OCI-LY7 (cell line): ENCODE measurements around the gene EYS. TPM values are rescaled to one million over a fixed set of nuclear protein-coding genes. Genes with fewer than 3 reads are reported as not detected.

Experiments
- BruUV-seq: library from RNA; stranded (reverse); fragments of 400-500 nt; replicated peaks from 2 replicates; lab custom pipeline; 2021; lab: Mats Ljungman, UMichigan
- CTCF ChIA-PET: fragments of 300-600 bp; sonication (Branson Sonifier 250); formaldehyde crosslinking; loops from one replicate; lab custom pipeline; 2022; ENCODE audit warnings: antibody characterized with exemption; ENCODE audit not compliant: unreplicated experiment; lab: Charles Lee
- POLR2A ChIA-PET: fragments of 300-600 bp; sonication (Branson Sonifier 250); formaldehyde crosslinking; loops from one replicate; lab custom pipeline; 2022; ENCODE audit warnings: antibody characterized with exemption; lab: Charles Lee
- DNase-seq: peaks from one replicate; pipeline ENCODE4 v3.0.0-alpha.2; 2015; ENCODE audit warnings: low spot score
- H2AFZ ChIP-seq: fragments of 200-600 bp; sonication (generic), shearing (Covaris generic); 2 replicates; pipeline ENCODE4 v1.6.1; 2014; ENCODE audit warnings: mild to moderate bottlenecking, antibody characterized with exemption, low read length, moderate library complexity
- H3K27ac ChIP-seq: fragments of 200-600 bp; sonication (generic); 2 replicates; pipeline ENCODE4 v1.5.1; 2014; ENCODE audit warnings: mixed run types, low read depth, mild to moderate bottlenecking, moderate library complexity, low read length, inconsistent platforms; ENCODE audit not compliant: poor library complexity, severe bottlenecking
- H3K36me3 ChIP-seq: fragments of 200-600 bp; sonication (generic); 2 replicates; pipeline ENCODE4 v1.6.1; 2014; ENCODE audit warnings: mild to moderate bottlenecking, antibody characterized with exemption, low read length, moderate library complexity, mixed read lengths; ENCODE audit not compliant: insufficient read depth
- H3K4me1 ChIP-seq: fragments of 200-600 bp; sonication (generic); 2 replicates; pipeline ENCODE4 v1.5.1; 2014; ENCODE audit warnings: mild to moderate bottlenecking, low read length; ENCODE audit not compliant: insufficient read depth, poor library complexity, severe bottlenecking
- H3K4me2 ChIP-seq: fragments of 200-600 bp; sonication (generic); 2 replicates; pipeline ENCODE4 v1.6.1; 2014; ENCODE audit warnings: mild to moderate bottlenecking, low read length
- H3K4me3 ChIP-seq: fragments of 200-600 bp; sonication (generic); 2 replicates; pipeline ENCODE4 v1.5.1; 2014; ENCODE audit warnings: mild to moderate bottlenecking, low read depth, low read length; ENCODE audit not compliant: poor library complexity, severe bottlenecking
- H3K79me2 ChIP-seq: fragments of 200-600 bp; sonication (generic); 2 replicates; pipeline ENCODE4 v1.6.1; 2016; ENCODE audit warnings: low read depth, mild to moderate bottlenecking, low read length, moderate library complexity, mixed read lengths; ENCODE audit not compliant: insufficient read depth
- H3K9me2 ChIP-seq: fragments of 200-600 bp; sonication (generic); 2 replicates; pipeline ENCODE4 v1.6.1; 2016; ENCODE audit warnings: mild to moderate bottlenecking, low read length, mixed read lengths; ENCODE audit not compliant: insufficient read depth
- H3K9me3 ChIP-seq: fragments of 200-600 bp; sonication (generic); 2 replicates; pipeline ENCODE4 v1.6.1; 2014; ENCODE audit warnings: mild to moderate bottlenecking, mixed run types, low read length, mixed read lengths
- H4K20me1 ChIP-seq: fragments of 200-600 bp; sonication (generic); 2 replicates; pipeline ENCODE4 v1.6.1; 2014; ENCODE audit warnings: mild to moderate bottlenecking, antibody characterized with exemption, low read length, moderate library complexity, mixed read lengths; ENCODE audit not compliant: insufficient read depth
- EZH2phosphoT487 ChIP-seq: fragments of 200-600 bp; sonication (generic); IDR thresholded peaks from 2 replicates; pipeline ENCODE4 v1.6.1; 2018; ENCODE audit warnings: low read depth, borderline replicate concordance, mild to moderate bottlenecking, mixed run types, antibody characterized with exemption, low read length, moderate library complexity, mixed read lengths
- intact Hi-C: fragments of 100-400 bp; cut with micrococcal nuclease; formaldehyde crosslinking; loops from one replicate; pipeline ENCODE4 v1.10.0; 2022; ENCODE audit not compliant: unreplicated experiment
- total RNA-seq, 2 experiments: library from RNA; depleted of rRNA in 1 of 2; stranded (reverse); fragments of >200 nt in 1 of 2; shearing (Covaris generic) in 1 of 2; gene quantifications; 2 replicates each; pipeline ENCODE4 v1.2.3, GENCODE V29; 2014 to 2022
- TF ChIP-seq, protein P1 (sequence below): fragments of 200-600 bp; sonication (generic); conservative IDR thresholded peaks from 2 replicates; pipeline ENCODE4 v1.5.1; 2014; ENCODE audit warnings: mild to moderate bottlenecking, antibody characterized with exemption, low read length, moderate library complexity, mixed read lengths

EYS gene
- total RNA-seq, 2 experiments from 2014 or later = not detected

GRCh38 chr6:63799313-63799712, 1907.7 kb downstream of the EYS start:
- ChIA-PET CTCF (no interaction called here), POLR2A (interaction anchor here (0.7 to 1.3 kb wide), 2 partner anchors 9 to 57 kb away, joined by 3 to 4 read pairs; no protein-coding TSS in a partner anchor)
- Histone ChIP-seq H3K27ac (no peak overlapping the region), H3K9me3 (no peaks in the 10 kb centered on the region), H3K4me2 (no peak overlapping the region), H3K36me3 (no peaks in the 10 kb centered on the region), H3K4me3 (no peak overlapping the region), H3K4me1 (no peaks in the 10 kb centered on the region), H3K79me2 (no peaks in the 10 kb centered on the region), H2AFZ (no peak overlapping the region), H4K20me1 (no peaks in the 10 kb centered on the region), H3K9me2 (no peaks in the 10 kb centered on the region)
- intact Hi-C loops = no loop called here
- no peak for TF ChIP-seq EZH2phosphoT487
- TF ChIP-seq, protein P1, sequence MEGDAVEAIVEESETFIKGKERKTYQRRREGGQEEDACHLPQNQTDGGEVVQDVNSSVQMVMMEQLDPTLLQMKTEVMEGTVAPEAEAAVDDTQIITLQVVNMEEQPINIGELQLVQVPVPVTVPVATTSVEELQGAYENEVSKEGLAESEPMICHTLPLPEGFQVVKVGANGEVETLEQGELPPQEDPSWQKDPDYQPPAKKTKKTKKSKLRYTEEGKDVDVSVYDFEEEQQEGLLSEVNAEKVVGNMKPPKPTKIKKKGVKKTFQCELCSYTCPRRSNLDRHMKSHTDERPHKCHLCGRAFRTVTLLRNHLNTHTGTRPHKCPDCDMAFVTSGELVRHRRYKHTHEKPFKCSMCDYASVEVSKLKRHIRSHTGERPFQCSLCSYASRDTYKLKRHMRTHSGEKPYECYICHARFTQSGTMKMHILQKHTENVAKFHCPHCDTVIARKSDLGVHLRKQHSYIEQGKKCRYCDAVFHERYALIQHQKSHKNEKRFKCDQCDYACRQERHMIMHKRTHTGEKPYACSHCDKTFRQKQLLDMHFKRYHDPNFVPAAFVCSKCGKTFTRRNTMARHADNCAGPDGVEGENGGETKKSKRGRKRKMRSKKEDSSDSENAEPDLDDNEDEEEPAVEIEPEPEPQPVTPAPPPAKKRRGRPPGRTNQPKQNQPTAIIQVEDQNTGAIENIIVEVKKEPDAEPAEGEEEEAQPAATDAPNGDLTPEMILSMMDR = no peak
- BruUV-seq = no TSS peak
- no peak for DNase-seq

- no peak overlapping the region for H3K4me2 ChIP-seq
- BruUV-seq = no TSS peak
- ChIA-PET POLR2A (interaction anchor here (0.7 to 1.3 kb wide), 4 partner anchors 8 to 187 kb away, joined by 3 to 4 read pairs (median 4); no protein-coding TSS in a partner anchor), CTCF (no interaction called here)
- TF ChIP-seq, protein P1 = no peak
- TF ChIP-seq EZH2phosphoT487 = no peak
- intact Hi-C loops = no loop called here
- H3K27ac ChIP-seq = no peak overlapping the region
- H4K20me1 ChIP-seq = no peaks in the 10 kb centered on the region
- DNase-seq = no peak
- no peaks in the 10 kb centered on the region for H3K9me3 ChIP-seq
- no peak overlapping the region for H2AFZ ChIP-seq
- H3K36me3 ChIP-seq = no peaks in the 10 kb centered on the region
- no peaks in the 10 kb centered on the region for H3K79me2 ChIP-seq
- no peak overlapping the region for H3K4me3 ChIP-seq
- no peaks in the 10 kb centered on the region for H3K9me2 ChIP-seq
- H3K4me1 ChIP-seq = no peaks in the 10 kb centered on the region
These were observed 1908.6 kb downstream of the EYS start for GRCh38 chr6:63798378-63798777.

GRCh38 chr6:63797721-63798120, 1909.3 kb downstream of the EYS start:
- H2AFZ ChIP-seq = no peak overlapping the region
- no peak for DNase-seq
- ChIA-PET CTCF (no interaction called here), POLR2A (interaction anchor here (0.7 kb wide), 1 partner anchor 187 kb away, joined by 3 read pairs; no protein-coding TSS in a partner anchor)
- no peak overlapping the region for H3K27ac ChIP-seq
- no peaks in the 10 kb centered on the region for H3K9me3 ChIP-seq
- TF ChIP-seq EZH2phosphoT487 = no peak
- TF ChIP-seq, protein P1 = no peak
- intact Hi-C loops = no loop called here
- no peaks in the 10 kb centered on the region for H3K4me1 ChIP-seq
- no peaks in the 10 kb centered on the region for H3K9me2 ChIP-seq
- no peaks in the 10 kb centered on the region for H3K36me3 ChIP-seq
- BruUV-seq = no TSS peak
- H3K4me2 ChIP-seq = no peak overlapping the region
- no peaks in the 10 kb centered on the region for H4K20me1 ChIP-seq
- H3K4me3 ChIP-seq = no peak overlapping the region
- H3K79me2 ChIP-seq = no peaks in the 10 kb centered on the region
